Activated CD8-positive, alpha-beta T cell treated with anti-CD3 and anti-CD28 coated beads, Interleukin-2, amount 10 ng/mL, durations not matched to agents 7 days and 5 days (primary cell): ENCODE data around the gene NMB. TPM values are rescaled to one million over a fixed set of nuclear protein-coding genes. Genes with fewer than 3 reads are reported as not detected.

Source experiments
- ATAC-seq: fragments of 150-1000 bp; cut with Tn5 transposase; one replicate; pipeline ENCODE4 v1.10.0; 2021; ENCODE audit warnings: moderate library complexity
- CTCF ChIA-PET: fragments of 350-600 bp; sonication (Branson Sonifier 250); formaldehyde crosslinking; loops from one replicate; lab custom pipeline; 2021; ENCODE audit warnings: antibody characterized with exemption; lab: Charles Lee
- POLR2A ChIA-PET: fragments of 350-600 bp; sonication (Branson Sonifier 250); formaldehyde crosslinking; loops from one replicate; lab custom pipeline; 2021; ENCODE audit warnings: antibody characterized with exemption; lab: Charles Lee
- DNase-seq: peaks from one replicate; pipeline ENCODE4 v3.0.0-alpha.2; 2020
- H3K27ac Mint-ChIP-seq: one replicate; pipeline ENCODE4 v1.8.0; 2021; ENCODE audit warnings: mild to moderate bottlenecking, mixed read lengths
- H3K27me3 Mint-ChIP-seq: one replicate; pipeline ENCODE4 v1.8.0; 2021; ENCODE audit warnings: low read depth, mixed read lengths
- H3K36me3 Mint-ChIP-seq: one replicate; pipeline ENCODE4 v1.8.0; 2021; ENCODE audit warnings: low read depth, mixed read lengths
- H3K4me1 Mint-ChIP-seq: one replicate; pipeline ENCODE4 v1.8.0; 2021; ENCODE audit warnings: low read depth, mixed read lengths
- H3K4me3 Mint-ChIP-seq: one replicate; pipeline ENCODE4 v1.8.0; 2021; ENCODE audit warnings: mild to moderate bottlenecking, mixed read lengths
- H3K9me3 Mint-ChIP-seq: one replicate; pipeline ENCODE4 v1.8.0; 2022; ENCODE audit warnings: mixed read lengths; ENCODE audit not compliant: insufficient read depth
- total RNA-seq, 2 experiments: library from RNA; stranded (reverse); gene quantifications; one replicate each; pipeline ENCODE4 v1.2.3, GENCODE V29; 2021

NMB gene
- total RNA-seq, 2 experiments from 2014 or later, result 3.3 to 4.1 TPM

DNA sequence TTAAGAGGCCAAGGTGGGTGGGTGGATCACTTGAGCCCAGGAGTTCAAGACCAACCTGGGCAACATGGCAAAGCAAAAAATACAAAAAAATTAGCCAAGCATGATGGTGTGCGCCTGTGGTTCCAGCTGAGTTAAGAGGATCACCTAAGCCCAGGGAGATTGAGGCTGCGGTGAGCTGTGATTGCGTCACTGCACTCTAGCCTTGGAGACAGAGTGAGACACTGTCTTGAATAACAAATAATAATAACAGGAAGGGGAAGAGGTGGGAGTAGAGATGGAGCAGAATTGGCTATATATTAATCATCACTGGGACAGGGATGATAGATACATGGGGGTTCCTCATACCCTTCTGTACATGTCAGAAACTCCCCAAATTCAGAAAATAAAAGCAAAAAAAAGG, 23.8 kb upstream of the NMB start:
- Mint-ChIP-seq H3K27ac (no peak overlapping the region), H3K36me3 (peaks cover 48% of the 10 kb centered on the region), H3K4me3 (no peak overlapping the region), H3K4me1 (peaks cover 3% of the 10 kb centered on the region), H3K9me3 (no peaks in the 10 kb centered on the region), H3K27me3 (no peaks in the 10 kb centered on the region)
- no peak for DNase-seq
- POLR2A ChIA-PET, result interaction anchor here (1.6 kb wide), 1 partner anchor 34 kb away, joined by 5 read pairs; the partner anchor contains the start of gene SEC11A
- CTCF ChIA-PET, result interaction anchor here (2.0 kb wide), 1 partner anchor 26 kb away, joined by 5 read pairs; no protein-coding TSS in a partner anchor
- no peak for ATAC-seq

- H3K9me3 Mint-ChIP-seq, result no peaks in the 10 kb centered on the region
- H3K36me3 Mint-ChIP-seq, result peaks cover 54% of the 10 kb centered on the region
- CTCF ChIA-PET, result interaction anchor here (0.9 to 1.2 kb wide), 2 partner anchors 43 to 63 kb away, joined by 3 read pairs; no protein-coding TSS in a partner anchor
- no peaks in the 10 kb centered on the region for H3K27me3 Mint-ChIP-seq
- POLR2A ChIA-PET, result interaction anchor here (0.6 kb wide), 1 partner anchor 664 kb away, joined by 3 read pairs; no protein-coding TSS in a partner anchor
- H3K27ac Mint-ChIP-seq, result peak overlapping the region; percentile 17
- DNase-seq, result no peak
- no peaks in the 10 kb centered on the region for H3K4me1 Mint-ChIP-seq
- no peak overlapping the region for H3K4me3 Mint-ChIP-seq
- no peak for ATAC-seq
These were observed 13.2 kb upstream of the NMB start for GRCh38 chr15:84671211-84671610.

- H3K27me3 Mint-ChIP-seq, result no peaks in the 10 kb centered on the region
- H3K36me3 Mint-ChIP-seq, result peaks cover 50% of the 10 kb centered on the region
- H3K4me1 Mint-ChIP-seq, result no peaks in the 10 kb centered on the region
- no peaks in the 10 kb centered on the region for H3K9me3 Mint-ChIP-seq
- no peak overlapping the region for H3K27ac Mint-ChIP-seq
- ATAC-seq (no peak), DNase-seq (no peak)
- CTCF ChIA-PET, result interaction anchor here (0.7 to 1.4 kb wide), 4 partner anchors 11 to 81 kb away, joined by 3 to 5 read pairs (median 4); no protein-coding TSS in a partner anchor
- POLR2A ChIA-PET, result no interaction called here
- no peak overlapping the region for H3K4me3 Mint-ChIP-seq
These were observed 11.7 kb upstream of the NMB start for GRCh38 chr15:84669726-84670125.

DNA sequence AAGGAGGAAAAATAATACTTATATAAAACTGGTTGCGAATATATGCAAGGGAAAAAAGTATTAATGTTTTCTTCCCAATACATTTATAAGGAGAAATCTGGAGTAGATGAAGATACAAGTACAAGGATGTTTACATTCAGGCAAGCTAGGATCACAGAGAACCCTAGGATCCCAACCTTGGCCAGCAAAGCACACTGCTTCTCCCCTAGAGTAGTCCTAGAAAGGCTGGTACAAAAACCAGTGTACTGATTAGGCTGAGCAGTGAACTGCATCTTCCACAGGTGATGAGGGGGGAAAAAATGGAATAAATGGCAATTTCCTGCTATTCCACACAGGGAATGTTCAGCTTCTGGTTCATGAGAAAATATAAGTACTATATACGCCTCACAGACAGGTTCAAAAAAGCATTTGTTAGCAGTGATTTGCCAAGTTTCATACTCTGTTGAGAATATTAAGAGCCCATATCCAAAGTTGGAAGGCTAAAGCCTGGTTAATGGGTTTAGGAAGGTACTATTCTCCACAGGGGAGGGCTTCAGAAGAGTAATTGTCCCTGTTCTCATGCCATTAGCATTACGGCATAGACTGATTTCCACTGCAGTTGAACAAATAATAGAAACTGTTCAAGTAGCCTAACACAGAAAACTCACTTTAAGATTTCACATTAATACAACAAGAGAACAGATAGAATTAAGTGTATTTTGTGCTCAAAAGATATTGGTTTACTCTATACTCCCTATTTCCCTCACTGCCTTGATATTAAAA, 10.4 kb upstream of the NMB start:
- peaks cover 45% of the 10 kb centered on the region for H3K36me3 Mint-ChIP-seq

DNA sequence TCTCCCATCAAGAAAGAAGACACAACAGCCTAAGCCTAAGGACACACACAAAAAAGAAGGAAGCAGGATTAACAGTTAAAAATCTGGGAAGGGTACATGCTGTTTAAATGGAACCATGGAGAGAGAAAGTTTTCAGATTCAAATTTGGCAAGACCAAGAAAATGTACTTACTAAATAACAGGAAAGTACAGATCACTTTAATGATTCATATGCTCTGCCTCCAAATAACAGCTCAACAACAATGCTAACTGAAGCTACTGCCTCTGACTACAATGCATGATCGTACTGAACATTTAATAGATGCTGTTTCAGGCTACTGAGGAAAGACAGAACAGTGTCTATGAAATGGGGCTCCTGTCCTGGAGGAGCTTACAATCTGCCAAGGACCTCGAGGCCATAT, 8.4 kb upstream of the NMB start:
- Mint-ChIP-seq H3K36me3 (peaks cover 45% of the 10 kb centered on the region), H3K4me3 (no peak overlapping the region), H3K4me1 (no peaks in the 10 kb centered on the region), H3K27me3 (no peaks in the 10 kb centered on the region), H3K9me3 (no peaks in the 10 kb centered on the region), H3K27ac (peak overlapping the region; percentile 53)
- ATAC-seq (no peak), DNase-seq (no peak)
- POLR2A ChIA-PET, result interaction anchor here (0.6 kb wide), 1 partner anchor 14 kb away, joined by 3 read pairs; no protein-coding TSS in a partner anchor
- CTCF ChIA-PET, result no interaction called here

More for the DNA sequence above, 10.4 kb upstream of the NMB start:
- H3K4me1 Mint-ChIP-seq, result no peaks in the 10 kb centered on the region
- H3K27ac Mint-ChIP-seq, result no peak overlapping the region
- ATAC-seq (no peak), DNase-seq (no peak)
- no peak overlapping the region for H3K4me3 Mint-ChIP-seq
- no peaks in the 10 kb centered on the region for H3K9me3 Mint-ChIP-seq
- ChIA-PET POLR2A (no interaction called here), CTCF (interaction anchor here (1.2 to 1.4 kb wide), 2 partner anchors 10 to 13 kb away, joined by 3 to 5 read pairs; no protein-coding TSS in a partner anchor)
- H3K27me3 Mint-ChIP-seq, result no peaks in the 10 kb centered on the region

DNA sequence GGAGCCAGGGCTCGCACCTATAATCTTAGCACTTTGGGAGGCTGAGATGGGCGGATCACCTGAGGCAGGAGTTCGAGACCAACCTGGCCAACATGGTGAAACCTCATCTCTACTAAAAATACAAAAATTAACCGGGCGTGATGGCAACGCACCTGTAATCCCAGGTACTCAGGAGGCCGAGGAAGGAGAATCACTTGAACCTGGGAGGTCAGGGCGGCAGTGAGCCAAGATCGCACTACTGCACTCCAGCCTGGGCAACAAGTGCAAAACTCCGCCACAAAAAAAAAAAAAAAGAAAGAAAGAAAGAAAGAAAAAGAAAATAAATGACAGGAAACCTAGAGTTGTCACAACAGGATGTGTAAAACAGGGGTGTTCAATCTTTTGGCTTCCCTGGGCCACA, 3.0 kb upstream of the NMB start:
- no peak for ATAC-seq
- Mint-ChIP-seq H3K36me3 (peaks cover 21% of the 10 kb centered on the region), H3K9me3 (no peaks in the 10 kb centered on the region), H3K27me3 (no peaks in the 10 kb centered on the region), H3K4me3 (no peak overlapping the region), H3K4me1 (peaks cover 26% of the 10 kb centered on the region), H3K27ac (no peak overlapping the region)
- ChIA-PET POLR2A (interaction anchor here (0.7 kb wide), 1 partner anchor 62 kb away, joined by 3 read pairs; no protein-coding TSS in a partner anchor), CTCF (no interaction called here)
- no peak for DNase-seq

DNA sequence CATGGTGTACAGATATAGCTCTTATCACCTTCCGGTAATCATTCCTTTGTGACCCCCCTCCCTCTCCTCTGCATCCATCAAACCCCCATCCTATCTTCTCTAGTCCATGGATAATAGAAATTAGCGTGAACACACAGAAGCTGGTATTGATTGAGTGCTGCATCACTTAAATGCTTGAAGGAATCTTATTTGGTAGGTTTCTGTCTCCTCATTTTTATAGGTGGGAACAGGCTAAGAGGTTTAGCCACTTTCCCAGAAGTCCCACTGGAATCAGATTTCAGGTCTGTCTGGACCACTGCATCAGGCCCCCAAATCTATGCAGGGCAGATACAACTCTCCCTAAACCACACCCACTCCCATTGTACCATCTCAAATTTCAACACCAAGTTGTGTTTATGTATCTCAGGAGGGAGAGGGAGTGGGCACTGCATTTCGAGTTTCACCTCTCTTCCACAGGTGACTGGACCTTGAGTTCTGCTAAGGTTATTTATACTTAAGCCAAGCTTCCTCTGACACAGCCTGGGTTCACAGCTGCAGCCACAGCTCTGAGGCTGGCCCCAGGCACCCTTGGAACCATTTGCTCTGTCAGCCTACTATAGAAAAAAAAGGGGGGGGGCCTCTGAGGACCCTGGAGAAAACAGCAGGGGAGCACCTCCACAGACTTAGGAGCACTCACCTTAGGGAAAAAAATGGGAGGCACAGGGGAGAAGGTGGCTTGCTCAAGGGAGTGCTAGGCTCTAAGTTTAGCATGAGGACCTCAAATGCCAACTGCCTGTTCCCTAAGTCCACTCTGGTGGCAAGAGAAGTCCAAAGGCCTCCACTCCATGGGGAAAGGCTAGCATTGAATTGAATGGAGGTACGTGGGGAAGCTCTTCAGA, 2.1 kb upstream of the NMB start:
- ChIA-PET CTCF (interaction anchor here (0.6 to 2.5 kb wide), 2 partner anchors 61 to 72 kb away, joined by 3 to 14 read pairs; no protein-coding TSS in a partner anchor), POLR2A (interaction anchor here (0.7 kb wide), 1 partner anchor 63 kb away, joined by 3 read pairs; no protein-coding TSS in a partner anchor)
- no peak overlapping the region for H3K27ac Mint-ChIP-seq
- no peaks in the 10 kb centered on the region for H3K9me3 Mint-ChIP-seq
- peaks cover 16% of the 10 kb centered on the region for H3K36me3 Mint-ChIP-seq
- H3K27me3 Mint-ChIP-seq, result no peaks in the 10 kb centered on the region
- no peak for ATAC-seq
- no peak overlapping the region for H3K4me3 Mint-ChIP-seq
- H3K4me1 Mint-ChIP-seq, result peaks cover 29% of the 10 kb centered on the region
- no peak for DNase-seq

GRCh38 chr15:84658788-84659411, 901 bp upstream of the NMB start:
- H3K27me3 Mint-ChIP-seq, result no peaks in the 10 kb centered on the region
- peaks cover 13% of the 10 kb centered on the region for H3K36me3 Mint-ChIP-seq
- peaks cover 35% of the 10 kb centered on the region for H3K4me1 Mint-ChIP-seq
- H3K9me3 Mint-ChIP-seq, result no peaks in the 10 kb centered on the region
- H3K4me3 Mint-ChIP-seq, result peak overlapping the region; percentile 69
- no peak for ATAC-seq
- peak overlapping the region; percentile 80 for H3K27ac Mint-ChIP-seq
- ChIA-PET POLR2A (interaction anchor here (0.8 to 1.2 kb wide), 2 partner anchors 57 to 89 kb away, joined by 3 to 5 read pairs; partner anchors contain the start of gene SEC11A), CTCF (interaction anchor here (0.5 to 2.5 kb wide), 14 partner anchors 10 to 148 kb away, joined by 3 to 14 read pairs (median 3); no protein-coding TSS in a partner anchor)
- DNase-seq, result no peak

DNA sequence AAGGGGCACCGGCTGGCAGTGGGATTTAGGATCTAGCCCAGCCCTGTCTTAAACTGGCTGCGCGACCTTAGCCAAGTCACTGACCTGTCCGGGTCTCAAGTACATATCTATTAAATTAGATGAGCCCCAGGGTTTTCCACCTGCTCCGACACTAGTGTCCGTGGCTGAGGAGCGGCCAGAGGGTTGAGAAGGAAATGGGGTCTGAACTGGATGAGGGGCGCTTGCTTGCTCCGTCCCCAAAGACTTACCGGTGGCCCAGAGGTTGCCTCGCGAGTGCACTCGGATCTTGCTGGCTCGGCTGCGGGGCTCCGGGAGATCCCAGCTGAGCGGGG, 285 bp downstream of the NMB start:
- Mint-ChIP-seq H3K27ac (peak overlapping the region; percentile 39), H3K4me1 (peaks cover 45% of the 10 kb centered on the region), H3K4me3 (peak overlapping the region; percentile 62), H3K9me3 (no peaks in the 10 kb centered on the region), H3K27me3 (no peaks in the 10 kb centered on the region), H3K36me3 (peaks cover 13% of the 10 kb centered on the region)
- no peak for DNase-seq
- ChIA-PET POLR2A (interaction anchor here (1.2 kb wide), 1 partner anchor 90 kb away, joined by 3 read pairs; no protein-coding TSS in a partner anchor), CTCF (interaction anchor here (1.2 to 4.7 kb wide), 3 partner anchors 14 to 94 kb away, joined by 3 to 30 read pairs (median 4); no protein-coding TSS in a partner anchor)
- ATAC-seq, result no peak

DNA sequence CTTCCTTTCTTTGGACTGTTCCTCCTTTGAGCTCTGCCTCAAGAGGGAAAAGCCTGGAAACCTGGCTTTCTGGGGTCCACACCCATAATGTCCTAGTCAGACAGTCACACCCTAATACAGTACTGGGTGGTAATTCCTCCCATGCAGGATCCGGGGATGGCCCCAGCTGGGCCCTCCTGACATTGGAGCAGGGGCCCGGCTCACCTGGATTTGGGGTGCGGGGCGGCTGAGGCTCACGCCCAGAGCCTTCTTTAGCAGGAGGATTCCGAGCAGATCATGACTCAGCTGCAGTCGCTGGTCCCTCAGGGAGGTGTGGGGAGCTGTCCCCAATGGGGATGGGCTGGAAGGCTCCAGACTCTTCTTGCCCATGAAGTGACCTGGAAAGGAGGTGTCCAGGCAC, 1.0 kb downstream of the NMB start:
- peaks cover 16% of the 10 kb centered on the region for H3K36me3 Mint-ChIP-seq
- H3K4me1 Mint-ChIP-seq, result peaks cover 51% of the 10 kb centered on the region
- no peak for DNase-seq
- no peak overlapping the region for H3K27ac Mint-ChIP-seq
- H3K27me3 Mint-ChIP-seq, result no peaks in the 10 kb centered on the region
- ChIA-PET CTCF (interaction anchor here (1.0 to 4.7 kb wide), 7 partner anchors 17 to 271 kb away, joined by 3 to 30 read pairs (median 4); no protein-coding TSS in a partner anchor), POLR2A (interaction anchor here (1.5 kb wide), 1 partner anchor 48 kb away, joined by 3 read pairs; no protein-coding TSS in a partner anchor)
- no peak for ATAC-seq
- H3K9me3 Mint-ChIP-seq, result no peaks in the 10 kb centered on the region
- H3K4me3 Mint-ChIP-seq, result peak overlapping the region; percentile 62
